Adrenal gland (tissue), 12 donors: ENCODE measurements around the gene IFT172. TPM values are rescaled to one million over a fixed set of nuclear protein-coding genes. Genes with fewer than 3 reads are reported as not detected.

Source experiments
- DNase-seq, 7 donors: peaks; one replicate each; pipeline ENCODE4 v3.0.0-alpha.2; 2019 to 2020
- H3K27ac ChIP-seq, 5 donors: fragments of 200-600 bp; sonication (generic) in 4 of 5; 1 replicate in 3 of 5; 2 replicates in 2 of 5; pipeline versions ENCODE4 v1.5.1 to v1.8.0; 2016 to 2020; ENCODE audit warnings: mild to moderate bottlenecking in 1 of 5
- H3K27me3 ChIP-seq: fragments of 200-600 bp; 2 replicates; pipeline ENCODE4 v1.8.0; 2021
- H3K36me3 ChIP-seq, 2 donors: fragments of 200-600 bp; replicated peaks in 1 of 2; 1 replicate in 1 of 2; 2 replicates in 1 of 2; pipeline versions ENCODE4 v1.5.1 to v1.8.0; 2018 to 2022
- H3K4me1 ChIP-seq, 2 donors: fragments of 200-600 bp; replicated peaks in 1 of 2; 1 replicate in 1 of 2; 2 replicates in 1 of 2; pipeline versions ENCODE4 v1.5.1 to v1.8.0; 2018 to 2021
- H3K4me3 ChIP-seq, 4 donors: fragments of 200-600 bp; sonication (generic) in 3 of 4; one replicate each; pipeline ENCODE4 v1.5.1; 2016 to 2018
- H3K9me3 ChIP-seq, 3 donors: fragments of 200-600 bp; sonication (generic) in 1 of 3; replicated peaks in 1 of 3; 1 replicate in 2 of 3; 2 replicates in 1 of 3; pipeline versions ENCODE4 v1.5.1 to v1.8.0; 2016 to 2021
- POLR2A ChIP-seq, 2 donors: fragments of 450-650 bp; IDR thresholded peaks; one replicate each; pipeline ENCODE4 v1.6.1; 2017; ENCODE audit warnings: antibody characterized with exemption in 2 of 2, mild to moderate bottlenecking in 2 of 2, moderate library complexity in 1 of 2
- WGBS, 4 donors: extraction: QIAGEN DNeasy Blood & Tissue Kit in 2 of 4; methylation state at CpG; one replicate each; pipeline versions ENCODE4 v1.1.5 to v1.1.7; 2013 to 2017; 5-methylcytosine and 5-hydroxymethylcytosine counted together
- intact Hi-C, 2 donors: fragments of 100-400 bp; cut with DNase I; formaldehyde crosslinking; loops; one replicate each; pipeline versions ENCODE4 v1.14.1 to v1.15.0; 2022 to 2023
- polyA plus RNA-seq, 3 donors: library from polyadenylated mRNA; stranded (reverse); fragments of 200-250 nt in 2 of 3; fragments of 350-450 nt in 1 of 3; fragmentation: Illumina TruSeq in 1 of 3; extraction: RNeasy Lipid Tissue Mini Kit (QIAGEN cat#74804) in 1 of 3; gene quantifications; one replicate each; pipeline ENCODE4 v1.2.3, GENCODE V29; 2013 to 2014
- total RNA-seq, 9 donors: library from RNA; depleted of rRNA in 4 of 9; stranded (reverse); fragments of >200 nt in 4 of 9; fragments of 120-200 nt in 1 of 9; fragmentation: NEBNext Ultra II Directional in 1 of 9; extraction: Animal tissue kit (Norgen Biotek cat#: 25700) in 1 of 9; gene quantifications; one replicate each; pipeline versions ENCODE4 v1.1.0 to v1.2.4, GENCODE V29; 2013 to 2023
- TF ChIP-seq, protein P1 (sequence below), 6 experiments: fragments of 450-650 bp in 4 of 6; fragments of 200-600 bp in 2 of 6; sonication (generic) in 1 of 6; IDR thresholded peaks; 1 replicate in 5 of 6; 2 replicates in 1 of 6; pipeline versions ENCODE4 v1.5.1 to v1.8.0; 2016 to 2021; ENCODE audit warnings: antibody characterized with exemption in 6 of 6, mild to moderate bottlenecking in 2 of 6, moderate library complexity in 1 of 6
- donor health status: healthy with polysubstance abuse.
- donor health status: Bipolar disorder and iron deficiency.
- donor health status: DM: yes; HTN: yes; CAD: no.
- donor health status: DM: no; HTN: no; CAD: no.
- donor health status: DM: no; HTN: no; CAD: no.
- donor health status: DM: yes; HTN: yes; CAD: no.

IFT172 gene
- total and polyA plus RNA-seq, 12 donors: 6.3 to 113 (median 17.6) TPM

DNA sequence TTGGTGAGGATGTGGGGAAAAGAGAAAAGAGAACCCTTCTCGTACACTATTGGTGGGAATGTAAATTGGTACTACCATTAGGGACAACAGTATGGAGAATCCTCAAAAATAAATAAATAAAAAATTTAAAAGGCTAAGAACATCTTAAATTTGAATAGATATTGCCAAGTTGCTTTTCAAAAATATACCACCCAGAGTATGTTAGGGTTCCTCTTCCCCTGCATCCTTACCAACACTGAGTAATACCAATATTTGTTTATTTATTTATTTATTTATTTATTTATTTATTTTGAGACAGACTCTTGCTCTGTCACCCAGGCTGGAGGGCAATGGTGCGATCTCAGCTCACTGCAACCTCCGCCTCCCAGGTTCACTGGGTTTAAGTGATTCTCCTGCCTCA lies 66.6 kb downstream of the IFT172 start:
- DNase-seq: no peak
- intact Hi-C loops: no loop called here
- Histone ChIP-seq H3K36me3 (no peaks in the 10 kb centered on the region), H3K4me3 (no peak overlapping the region), H3K4me1 (peaks cover 0 to 3% of the 10 kb centered on the region in 2 donors), H3K9me3 (no peaks in the 10 kb centered on the region), H3K27ac (no peak overlapping the region), H3K27me3 (no peaks in the 10 kb centered on the region)
- TF ChIP-seq, protein P1, sequence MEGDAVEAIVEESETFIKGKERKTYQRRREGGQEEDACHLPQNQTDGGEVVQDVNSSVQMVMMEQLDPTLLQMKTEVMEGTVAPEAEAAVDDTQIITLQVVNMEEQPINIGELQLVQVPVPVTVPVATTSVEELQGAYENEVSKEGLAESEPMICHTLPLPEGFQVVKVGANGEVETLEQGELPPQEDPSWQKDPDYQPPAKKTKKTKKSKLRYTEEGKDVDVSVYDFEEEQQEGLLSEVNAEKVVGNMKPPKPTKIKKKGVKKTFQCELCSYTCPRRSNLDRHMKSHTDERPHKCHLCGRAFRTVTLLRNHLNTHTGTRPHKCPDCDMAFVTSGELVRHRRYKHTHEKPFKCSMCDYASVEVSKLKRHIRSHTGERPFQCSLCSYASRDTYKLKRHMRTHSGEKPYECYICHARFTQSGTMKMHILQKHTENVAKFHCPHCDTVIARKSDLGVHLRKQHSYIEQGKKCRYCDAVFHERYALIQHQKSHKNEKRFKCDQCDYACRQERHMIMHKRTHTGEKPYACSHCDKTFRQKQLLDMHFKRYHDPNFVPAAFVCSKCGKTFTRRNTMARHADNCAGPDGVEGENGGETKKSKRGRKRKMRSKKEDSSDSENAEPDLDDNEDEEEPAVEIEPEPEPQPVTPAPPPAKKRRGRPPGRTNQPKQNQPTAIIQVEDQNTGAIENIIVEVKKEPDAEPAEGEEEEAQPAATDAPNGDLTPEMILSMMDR (IDR thresholded peaks at IDR 0.05): no peak
- no peak for TF ChIP-seq POLR2A (IDR thresholded peaks at IDR 0.05)
- 89 to 93% (median 92%) methylated on average over 3 of the region's 3 CpGs for WGBS, 4 donors

DNA sequence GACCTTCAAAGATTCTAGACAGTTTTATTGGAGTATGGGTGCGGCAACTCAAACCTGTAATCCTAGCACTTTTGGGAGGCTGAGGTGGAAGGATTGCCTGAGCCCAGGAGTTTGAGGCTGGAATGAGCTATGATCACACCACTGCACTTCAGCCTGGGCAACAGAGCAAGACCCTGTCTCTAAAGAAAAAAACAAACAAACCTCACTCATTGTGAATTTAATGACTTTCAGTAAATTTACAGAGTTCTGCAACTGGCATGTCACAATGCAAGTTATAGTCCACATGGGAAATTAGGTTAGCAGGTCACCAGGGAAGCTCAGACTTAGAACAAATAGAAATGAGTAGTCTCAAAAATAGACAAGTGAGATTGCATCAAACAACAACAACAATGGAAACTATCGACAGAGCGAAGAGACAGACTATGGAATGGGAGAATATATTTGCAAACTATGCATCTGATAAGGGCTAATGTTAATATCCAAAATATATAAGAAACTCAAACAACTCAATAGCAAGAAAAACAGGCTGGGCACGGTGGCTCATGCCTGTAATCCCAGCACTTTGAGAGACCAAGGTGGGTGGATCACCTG lies 67.8 kb downstream of the IFT172 start:
- no peak overlapping the region for H3K27ac ChIP-seq
- no peaks in the 10 kb centered on the region for H3K27me3 ChIP-seq
- no peaks in the 10 kb centered on the region for H3K9me3 ChIP-seq
- H3K4me3 ChIP-seq: no peak overlapping the region
- intact Hi-C loops: no loop called here
- no peaks in the 10 kb centered on the region for H3K36me3 ChIP-seq
- WGBS, 4 donors: 82 to 85% (median 84%) methylated on average over 4 of the region's 4 CpGs
- no peak for TF ChIP-seq POLR2A (IDR thresholded peaks at IDR 0.05)
- TF ChIP-seq, protein P1 (IDR thresholded peaks at IDR 0.05): no peak
- no peak for DNase-seq
- H3K4me1 ChIP-seq: no peaks in the 10 kb centered on the region

DNA sequence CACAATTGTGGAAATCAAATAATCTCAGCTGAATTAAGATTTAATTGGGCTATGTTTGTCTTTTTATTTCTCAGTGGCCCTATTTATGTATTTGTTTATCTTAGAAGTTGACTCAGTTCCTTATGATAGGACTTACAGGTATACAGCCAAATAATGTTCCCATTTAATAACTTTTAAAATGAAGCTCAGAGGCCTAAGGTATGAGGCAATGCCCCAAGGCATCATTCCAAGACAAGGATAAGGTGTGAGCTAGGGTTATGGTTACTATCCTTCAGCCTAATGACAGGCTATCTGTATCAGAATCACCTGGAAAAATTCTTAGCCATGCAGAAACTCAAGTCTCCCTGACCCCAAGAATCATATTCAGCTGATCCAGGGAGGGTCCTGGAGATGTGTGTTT lies 68.5 kb downstream of the IFT172 start:
- intact Hi-C loops: no loop called here
- no peak overlapping the region for H3K27ac ChIP-seq
- no peaks in the 10 kb centered on the region for H3K4me1 ChIP-seq
- H3K9me3 ChIP-seq: no peaks in the 10 kb centered on the region
- DNase-seq: no peak
- no peak overlapping the region for H3K4me3 ChIP-seq
- no peaks in the 10 kb centered on the region for H3K36me3 ChIP-seq
- no peaks in the 10 kb centered on the region for H3K27me3 ChIP-seq
- TF ChIP-seq, protein P1 (IDR thresholded peaks at IDR 0.05): no peak
- TF ChIP-seq POLR2A (IDR thresholded peaks at IDR 0.05): no peak

DNA sequence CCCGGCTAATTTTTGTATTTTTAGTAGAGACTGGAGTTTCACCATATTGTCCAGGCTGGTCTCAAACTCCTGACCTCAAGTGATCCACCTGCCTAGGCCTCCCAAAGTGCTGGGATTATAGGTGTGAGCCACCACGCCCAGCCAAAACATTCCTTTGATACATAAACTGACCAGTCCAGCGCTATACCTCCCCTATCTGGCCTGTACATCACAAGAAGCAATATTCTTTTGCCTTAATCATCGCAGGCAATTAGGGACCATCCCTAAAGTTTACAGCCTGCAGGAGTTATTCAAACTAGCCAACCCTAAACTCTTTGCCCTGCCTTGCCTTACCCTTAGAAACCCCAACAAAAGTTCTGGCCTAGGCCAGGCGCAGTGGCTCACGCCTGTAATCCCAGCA lies 73.4 kb downstream of the IFT172 start:
- H3K4me1 ChIP-seq: no peaks in the 10 kb centered on the region
- WGBS, 4 donors: 90 to 94% (median 93%) methylated on average over 6 of the region's 6 CpGs
- intact Hi-C loops: no loop called here
- no peaks in the 10 kb centered on the region for H3K36me3 ChIP-seq
- no peaks in the 10 kb centered on the region for H3K9me3 ChIP-seq
- no peak for TF ChIP-seq POLR2A (IDR thresholded peaks at IDR 0.05)
- TF ChIP-seq, protein P1 (IDR thresholded peaks at IDR 0.05): no peak
- no peaks in the 10 kb centered on the region for H3K27me3 ChIP-seq
- no peak overlapping the region for H3K4me3 ChIP-seq
- no peak overlapping the region for H3K27ac ChIP-seq
- no peak for DNase-seq
